HG02970 (cell line): Measurements from ENCODE around the gene SLC25A25.

Experiments used
- ATAC-seq: cut with Tn5 transposase; IDR thresholded peaks from one replicate; pipeline ENCODE4 v1.9.1; 2021; ENCODE audit warnings: mild to moderate bottlenecking, moderate library complexity, moderate number of reproducible peaks; ENCODE audit not compliant: unreplicated experiment, low FRiP score

Gene SLC25A25

GRCh38 chr9:128094166-128094949 is 26.3 kb downstream of the SLC25A25 start:
- peak; percentile 64 for ATAC-seq

DNA sequence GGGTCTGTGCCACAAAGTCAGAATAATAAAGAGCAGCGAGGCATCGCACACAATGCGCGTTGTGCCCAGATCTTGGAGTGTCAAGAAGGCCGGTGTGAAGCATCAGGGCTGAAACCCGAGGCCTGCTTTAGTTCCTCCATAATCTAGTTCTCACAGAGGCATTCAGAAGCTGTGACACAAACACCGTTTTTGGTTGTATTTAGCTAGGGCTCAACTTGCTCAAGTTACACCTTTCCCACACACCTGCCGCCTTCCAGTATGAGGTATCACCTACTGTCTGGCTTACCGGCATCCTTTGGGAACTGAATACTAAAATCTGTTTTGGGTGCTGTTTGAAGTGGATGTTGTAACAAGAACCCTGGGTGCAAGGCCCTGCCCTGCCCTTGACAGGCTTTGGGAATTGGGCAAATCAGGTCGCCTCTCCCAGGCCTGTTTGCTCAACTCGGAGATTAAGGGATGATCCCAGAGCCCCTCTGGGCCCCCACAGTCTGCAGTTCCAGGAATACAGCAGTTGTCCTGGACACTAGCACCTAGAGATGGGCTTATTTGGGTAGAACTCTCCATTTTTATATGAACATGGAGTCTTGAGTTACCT is 27.0 kb downstream of the SLC25A25 start:
- ATAC-seq, result no peak

DNA sequence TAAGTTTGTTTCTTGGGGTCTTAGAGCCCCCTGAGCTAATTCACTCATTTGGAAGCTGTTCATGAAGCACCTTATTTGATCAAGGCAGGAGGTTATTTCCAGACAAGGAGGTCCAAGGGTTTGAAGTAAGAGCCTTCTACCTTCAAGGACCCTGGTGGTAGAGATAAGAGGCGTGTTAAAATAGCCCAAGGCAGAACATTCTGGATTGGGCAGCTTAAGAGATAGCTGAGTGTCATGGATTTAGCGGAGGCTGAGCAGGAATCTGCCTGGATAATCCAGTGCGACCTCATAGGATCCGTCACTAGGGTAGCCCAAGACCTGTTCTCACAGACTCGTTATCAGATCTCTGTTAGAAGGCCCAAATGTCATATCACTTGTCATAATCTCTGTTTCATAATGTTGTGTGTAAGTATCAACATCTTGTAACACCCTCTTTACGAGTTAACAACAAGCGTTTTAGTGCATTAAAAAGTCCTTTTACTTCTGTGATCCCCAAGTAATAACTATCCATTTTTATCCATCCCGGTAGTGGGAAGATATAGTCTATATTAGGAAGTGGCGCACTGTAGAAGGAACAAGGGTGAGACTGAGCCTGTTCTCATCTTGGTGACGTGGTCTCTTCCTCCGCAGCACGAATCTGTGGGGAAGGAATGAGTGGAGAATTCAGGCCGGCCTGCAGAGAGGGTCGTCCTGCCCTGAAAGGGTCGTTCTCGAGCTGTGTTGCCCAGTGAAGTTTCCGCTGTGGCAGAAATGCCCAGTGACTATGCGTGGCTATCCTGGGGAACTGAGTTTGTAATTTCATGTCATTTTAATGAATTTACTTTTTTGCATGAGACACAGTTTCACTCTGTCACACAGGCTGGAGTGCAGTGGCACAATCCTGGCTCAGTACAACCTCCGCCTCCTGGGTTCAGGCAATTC is 28.8 kb downstream of the SLC25A25 start:
- no peak for ATAC-seq

GRCh38 chr9:128097543-128098296 is 29.7 kb downstream of the SLC25A25 start:
- no peak for ATAC-seq

DNA sequence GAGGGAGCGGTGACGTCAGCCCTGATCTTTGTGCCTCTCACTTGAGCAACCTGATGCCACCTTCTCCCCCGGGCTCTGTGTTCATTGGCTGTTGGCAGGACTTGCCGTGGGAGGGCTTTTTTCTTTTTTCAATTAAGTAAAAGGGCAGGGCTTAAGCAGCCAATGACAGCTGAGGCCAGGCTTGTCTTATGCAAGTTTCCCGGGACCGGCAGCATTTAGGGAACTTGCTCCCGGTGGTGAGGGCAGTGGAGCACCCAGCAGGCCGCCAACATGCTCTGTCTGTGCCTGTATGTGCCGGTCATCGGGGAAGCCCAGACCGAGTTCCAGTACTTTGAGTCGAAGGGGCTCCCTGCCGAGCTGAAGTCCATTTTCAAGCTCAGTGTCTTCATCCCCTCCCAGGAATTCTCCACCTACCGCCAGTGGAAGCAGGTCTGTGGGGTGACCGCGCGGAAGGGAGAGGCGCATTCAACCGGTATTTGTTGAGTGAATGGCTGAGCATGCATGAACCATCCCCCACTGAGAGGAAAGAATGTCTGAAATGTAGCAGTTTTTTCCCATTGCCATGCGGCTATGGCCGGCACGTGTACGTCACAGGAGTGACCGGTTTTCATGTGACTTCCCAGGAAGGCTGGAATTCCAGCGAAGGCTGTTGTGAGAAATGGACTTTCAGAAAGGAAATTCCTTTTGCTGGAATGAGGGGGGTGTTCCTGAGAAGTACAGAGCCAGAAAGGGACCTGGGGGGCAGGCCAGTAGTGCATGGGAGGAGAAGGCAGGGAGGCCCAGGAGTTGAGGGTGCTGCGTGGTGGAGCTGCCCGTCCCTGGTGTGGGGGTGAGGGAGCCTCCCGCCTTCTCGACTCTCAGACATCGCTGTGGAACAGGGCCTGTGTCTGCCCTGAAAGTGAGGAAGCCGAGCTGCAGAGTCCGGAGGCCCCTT is 30.5 kb downstream of the SLC25A25 start:
- no peak for ATAC-seq

DNA sequence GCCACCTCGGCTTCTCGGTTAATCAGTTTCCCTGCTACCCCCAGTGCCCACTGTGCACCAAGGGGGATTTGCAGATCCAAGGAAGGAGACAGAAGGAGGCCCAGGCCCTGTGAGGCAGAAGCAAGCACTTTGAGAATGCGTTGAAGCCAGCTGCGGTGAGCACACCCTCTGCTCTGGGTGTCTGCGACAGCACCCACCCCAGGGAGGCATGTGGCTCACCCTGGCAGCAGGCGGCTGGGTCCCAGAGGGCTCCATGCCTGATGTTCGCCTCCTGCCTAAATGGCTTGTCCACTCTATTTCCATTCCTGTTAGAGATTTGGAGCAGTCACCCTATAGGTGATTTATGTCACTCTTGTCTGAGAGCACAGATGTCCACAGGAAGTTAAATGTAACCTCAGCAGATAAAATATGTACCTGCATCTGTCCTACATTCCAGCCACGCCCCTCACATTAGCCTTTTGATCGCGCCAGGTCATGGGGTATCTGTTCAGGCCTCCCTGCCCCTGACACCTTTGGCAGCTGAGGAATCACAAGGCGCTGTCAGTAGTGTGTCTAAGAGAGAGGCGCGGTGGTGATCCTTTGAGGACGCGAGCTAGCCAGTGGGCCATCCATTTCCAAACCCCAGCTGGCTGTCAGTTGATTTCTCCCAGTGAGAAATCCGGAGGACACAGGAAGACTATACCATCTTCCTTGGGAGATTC is 31.3 kb downstream of the SLC25A25 start:
- ATAC-seq, result no peak

GRCh38 chr9:128099932-128100491 is 32.0 kb downstream of the SLC25A25 start:
- no peak for ATAC-seq

- ATAC-seq, result no peak
Observed at GRCh38 chr9:128100581-128100980, 32.5 kb downstream of the SLC25A25 start.

- no peak for ATAC-seq
Observed at GRCh38 chr9:128101231-128101661, 33.2 kb downstream of the SLC25A25 start.

GRCh38 chr9:128101690-128102089 is 33.7 kb downstream of the SLC25A25 start:
- no peak for ATAC-seq

- no peak for ATAC-seq
Observed at GRCh38 chr9:128102196-128102595, 34.2 kb downstream of the SLC25A25 start.

GRCh38 chr9:128102861-128103588 is 35.0 kb downstream of the SLC25A25 start:
- ATAC-seq, result no peak

GRCh38 chr9:128103589-128103962 is 35.5 kb downstream of the SLC25A25 start:
- no peak for ATAC-seq

GRCh38 chr9:128104171-128104618 is 36.2 kb downstream of the SLC25A25 start:
- ATAC-seq, result no peak

GRCh38 chr9:128105538-128106175 is 37.6 kb downstream of the SLC25A25 start:
- no peak for ATAC-seq

DNA sequence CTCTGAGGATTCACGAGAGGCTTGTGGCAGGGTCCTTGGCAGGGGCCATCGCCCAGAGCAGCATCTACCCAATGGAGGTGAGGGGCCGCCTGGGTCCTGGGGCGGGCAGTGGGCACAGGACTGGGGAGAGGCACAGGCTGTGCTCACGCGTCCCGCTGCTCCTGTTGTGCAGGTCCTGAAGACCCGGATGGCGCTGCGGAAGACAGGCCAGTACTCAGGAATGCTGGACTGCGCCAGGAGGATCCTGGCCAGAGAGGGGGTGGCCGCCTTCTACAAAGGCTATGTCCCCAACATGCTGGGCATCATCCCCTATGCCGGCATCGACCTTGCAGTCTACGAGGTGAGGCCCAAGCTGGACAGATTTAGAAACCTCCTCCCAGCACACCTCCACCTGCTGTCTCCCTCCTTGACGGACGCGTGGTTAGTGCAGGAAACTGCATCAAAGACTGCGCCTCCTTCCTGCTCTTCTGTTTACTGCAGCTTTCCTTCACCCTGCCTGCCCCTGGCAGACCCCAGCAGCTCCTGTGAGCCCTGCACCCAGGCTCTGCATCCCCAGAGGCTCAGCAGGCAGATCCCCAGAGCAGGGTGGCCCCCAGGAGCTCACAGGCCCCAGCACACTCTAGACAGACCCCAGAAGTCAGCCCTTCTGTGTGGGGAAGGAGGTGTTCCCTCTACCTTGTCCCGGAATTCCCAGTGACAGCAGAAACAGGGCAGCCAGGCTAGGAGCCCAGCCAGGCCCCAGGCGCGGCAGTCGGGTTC is 38.3 kb downstream of the SLC25A25 start:
- no peak for ATAC-seq
